Measurements from ENCODE around the gene ZNHIT3.

GRCh38 chr17:36496018-36496789 is 9.7 kb downstream of the ZNHIT3 start:
- TF ChIP-seq EZH2 (IDR thresholded peaks at IDR 0.05; ENCODE audit: low read depth) (no peak), CTCF (conservative IDR thresholded peaks at IDR 0.05) (no peak)

All from PC-9 (cell line).